ENCODE results near the gene BCL2L13.

- TF ChIP-seq POLR2A (IDR thresholded peaks at IDR 0.05): no peak
- TF ChIP-seq CTCF (IDR thresholded peaks at IDR 0.05): no peak
Measured at GRCh38 chr22:17707526-17707925, 69.0 kb downstream of the BCL2L13 start.
